Mesenteric fat pad (tissue), 1 donor: ENCODE data around the gene NPM1. TPM values are rescaled to one million over a fixed set of nuclear protein-coding genes. Genes with fewer than 3 reads are reported as not detected.
"Not testable (repeated sequence)": the region's sequence is repeated elsewhere in the genome, so short reads cannot be mapped to it uniquely, and the experiment has no call there.

Experiments
- DNase-seq: peaks from one replicate; pipeline ENCODE4 v3.0.0-alpha.2; 2020; ENCODE audit warnings: low spot score
- total RNA-seq: library from RNA; stranded (reverse); fragmentation: NEBNext Ultra II Directional; extraction: Animal tissue kit (Norgen Biotek cat#: 25700); gene quantifications from one replicate; pipeline ENCODE4 v1.2.1, GENCODE V29; 2021
- donor health status: DM: yes; HTN: yes; CAD: no.

NPM1 gene
- total RNA-seq, 1 donor from 2014 or later, result 526 TPM

GRCh38 chr5:171410181-171410580 is 22.5 kb downstream of the NPM1 start:
- no peak for DNase-seq

GRCh38 chr5:171412186-171412585 is 24.5 kb downstream of the NPM1 start:
- DNase-seq, result no peak

GRCh38 chr5:171413153-171413910 is 25.7 kb downstream of the NPM1 start:
- DNase-seq, result no peak

- DNase-seq, result not testable (repeated sequence)
Measured at GRCh38 chr5:171413993-171414392, 26.3 kb downstream of the NPM1 start.

GRCh38 chr5:171415115-171415730 is 27.6 kb downstream of the NPM1 start:
- no peak for DNase-seq

- no peak for DNase-seq
Measured at GRCh38 chr5:171416160-171417049, 28.8 kb downstream of the NPM1 start.

- DNase-seq, result peak; percentile 94
Measured at GRCh38 chr5:171418316-171418981, 30.8 kb downstream of the NPM1 start.

GRCh38 chr5:171418982-171419687 is 31.5 kb downstream of the NPM1 start, which contains the start of gene FGF18:
TSS of gene FGF18 (plus strand) at chr5:171419647. CDS start at chr5:171420200, 553 bp downstream.
- peak; percentile 90 for DNase-seq

- peak; percentile 88 for DNase-seq
Measured at GRCh38 chr5:171419688-171420430, 32.2 kb downstream of the NPM1 start.

GRCh38 chr5:171420431-171421241 is 33.0 kb downstream of the NPM1 start:
- peak; percentile 93 for DNase-seq

- peak; percentile 78 for DNase-seq
Measured at GRCh38 chr5:171421331-171422262, 33.9 kb downstream of the NPM1 start.

- DNase-seq, result peak; percentile 68
Measured at GRCh38 chr5:171422495-171422894, 34.8 kb downstream of the NPM1 start.

- peak; percentile 79 for DNase-seq
Measured at GRCh38 chr5:171422902-171423663, 35.4 kb downstream of the NPM1 start.

GRCh38 chr5:171424726-171425125 is 37.1 kb downstream of the NPM1 start:
- DNase-seq, result peak; percentile 14

GRCh38 chr5:171425596-171426244 is 38.1 kb downstream of the NPM1 start:
- DNase-seq, result peak; percentile 49

- peak; percentile 59 for DNase-seq
Measured at GRCh38 chr5:171426266-171426665, 38.6 kb downstream of the NPM1 start.
